ENCODE results near the gene GLRX5.

GRCh38 chr14:95495538-95496025, 39.3 kb upstream of the GLRX5 start:
- TF ChIP-seq POLR2A (IDR thresholded peaks at IDR 0.05) = no peak
- TF ChIP-seq, protein P1, sequence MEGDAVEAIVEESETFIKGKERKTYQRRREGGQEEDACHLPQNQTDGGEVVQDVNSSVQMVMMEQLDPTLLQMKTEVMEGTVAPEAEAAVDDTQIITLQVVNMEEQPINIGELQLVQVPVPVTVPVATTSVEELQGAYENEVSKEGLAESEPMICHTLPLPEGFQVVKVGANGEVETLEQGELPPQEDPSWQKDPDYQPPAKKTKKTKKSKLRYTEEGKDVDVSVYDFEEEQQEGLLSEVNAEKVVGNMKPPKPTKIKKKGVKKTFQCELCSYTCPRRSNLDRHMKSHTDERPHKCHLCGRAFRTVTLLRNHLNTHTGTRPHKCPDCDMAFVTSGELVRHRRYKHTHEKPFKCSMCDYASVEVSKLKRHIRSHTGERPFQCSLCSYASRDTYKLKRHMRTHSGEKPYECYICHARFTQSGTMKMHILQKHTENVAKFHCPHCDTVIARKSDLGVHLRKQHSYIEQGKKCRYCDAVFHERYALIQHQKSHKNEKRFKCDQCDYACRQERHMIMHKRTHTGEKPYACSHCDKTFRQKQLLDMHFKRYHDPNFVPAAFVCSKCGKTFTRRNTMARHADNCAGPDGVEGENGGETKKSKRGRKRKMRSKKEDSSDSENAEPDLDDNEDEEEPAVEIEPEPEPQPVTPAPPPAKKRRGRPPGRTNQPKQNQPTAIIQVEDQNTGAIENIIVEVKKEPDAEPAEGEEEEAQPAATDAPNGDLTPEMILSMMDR (IDR thresholded peaks at IDR 0.05 in 8 of 11, conservative IDR thresholded peaks at IDR 0.05 in 3 of 11) = no peak

Measured in spleen (tissue), 7 donors.